GM23248 (cell line): ENCODE measurements around the gene NCK2.

ENCODE experiments used
- EZH2 ChIP-seq: fragments of 200-600 bp; sonication (generic); IDR thresholded peaks from 2 replicates; pipeline ENCODE4 v1.6.1; 2018; ENCODE audit warnings: antibody characterized with exemption, mild to moderate bottlenecking; ENCODE audit not compliant: insufficient read depth, poor library complexity, severe bottlenecking
- EZH2phosphoT487 ChIP-seq: fragments of 200-600 bp; sonication (generic); IDR thresholded peaks from 2 replicates; pipeline ENCODE4 v1.6.1; 2018; ENCODE audit warnings: antibody characterized with exemption, moderate library complexity, mild to moderate bottlenecking, low read depth; ENCODE audit not compliant: insufficient read depth

DNA sequence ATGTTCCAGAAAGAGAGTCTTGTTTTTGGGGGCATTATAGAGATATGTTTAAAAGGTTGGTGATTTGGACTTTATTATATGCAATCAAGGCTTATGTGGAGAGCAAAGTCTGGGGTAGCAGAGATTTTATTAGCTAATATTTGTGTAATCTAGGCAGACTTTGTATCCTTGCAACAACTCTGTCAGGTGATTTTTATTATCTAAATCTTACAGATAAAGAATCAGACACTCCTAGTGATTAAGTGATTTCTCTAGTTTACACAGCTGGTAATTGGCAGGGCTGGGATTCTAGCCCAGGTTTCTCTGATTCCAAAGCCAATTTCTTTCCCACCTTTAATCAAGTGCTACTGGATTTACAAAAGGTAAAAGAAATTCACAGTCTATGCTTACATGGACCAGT lies 33.3 kb upstream of the NCK2 start:
- TF ChIP-seq EZH2phosphoT487 (no peak), EZH2 (no peak)
